ENCODE data around the gene PTPRE.

GRCh38 chr10:128008521-128009250 is 101.8 kb downstream of the PTPRE start:
- no peak for TF ChIP-seq EZH2phosphoT487 (IDR thresholded peaks at IDR 0.05)
- TF ChIP-seq, protein P1, sequence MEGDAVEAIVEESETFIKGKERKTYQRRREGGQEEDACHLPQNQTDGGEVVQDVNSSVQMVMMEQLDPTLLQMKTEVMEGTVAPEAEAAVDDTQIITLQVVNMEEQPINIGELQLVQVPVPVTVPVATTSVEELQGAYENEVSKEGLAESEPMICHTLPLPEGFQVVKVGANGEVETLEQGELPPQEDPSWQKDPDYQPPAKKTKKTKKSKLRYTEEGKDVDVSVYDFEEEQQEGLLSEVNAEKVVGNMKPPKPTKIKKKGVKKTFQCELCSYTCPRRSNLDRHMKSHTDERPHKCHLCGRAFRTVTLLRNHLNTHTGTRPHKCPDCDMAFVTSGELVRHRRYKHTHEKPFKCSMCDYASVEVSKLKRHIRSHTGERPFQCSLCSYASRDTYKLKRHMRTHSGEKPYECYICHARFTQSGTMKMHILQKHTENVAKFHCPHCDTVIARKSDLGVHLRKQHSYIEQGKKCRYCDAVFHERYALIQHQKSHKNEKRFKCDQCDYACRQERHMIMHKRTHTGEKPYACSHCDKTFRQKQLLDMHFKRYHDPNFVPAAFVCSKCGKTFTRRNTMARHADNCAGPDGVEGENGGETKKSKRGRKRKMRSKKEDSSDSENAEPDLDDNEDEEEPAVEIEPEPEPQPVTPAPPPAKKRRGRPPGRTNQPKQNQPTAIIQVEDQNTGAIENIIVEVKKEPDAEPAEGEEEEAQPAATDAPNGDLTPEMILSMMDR (IDR thresholded peaks at IDR 0.05): no peak

Measured in neural progenitor cell (in vitro differentiated cells).